GM03348 (cell line): ENCODE measurements around the gene PLK2.
A peak's percentile ranks its signal among the peaks of the same experiment; 100 is the strongest.

ENCODE experiments used
- DNase-seq: peaks from one replicate; pipeline ENCODE4 v3.0.0; 2012; ENCODE audit warnings: low spot score

PLK2 gene

DNA sequence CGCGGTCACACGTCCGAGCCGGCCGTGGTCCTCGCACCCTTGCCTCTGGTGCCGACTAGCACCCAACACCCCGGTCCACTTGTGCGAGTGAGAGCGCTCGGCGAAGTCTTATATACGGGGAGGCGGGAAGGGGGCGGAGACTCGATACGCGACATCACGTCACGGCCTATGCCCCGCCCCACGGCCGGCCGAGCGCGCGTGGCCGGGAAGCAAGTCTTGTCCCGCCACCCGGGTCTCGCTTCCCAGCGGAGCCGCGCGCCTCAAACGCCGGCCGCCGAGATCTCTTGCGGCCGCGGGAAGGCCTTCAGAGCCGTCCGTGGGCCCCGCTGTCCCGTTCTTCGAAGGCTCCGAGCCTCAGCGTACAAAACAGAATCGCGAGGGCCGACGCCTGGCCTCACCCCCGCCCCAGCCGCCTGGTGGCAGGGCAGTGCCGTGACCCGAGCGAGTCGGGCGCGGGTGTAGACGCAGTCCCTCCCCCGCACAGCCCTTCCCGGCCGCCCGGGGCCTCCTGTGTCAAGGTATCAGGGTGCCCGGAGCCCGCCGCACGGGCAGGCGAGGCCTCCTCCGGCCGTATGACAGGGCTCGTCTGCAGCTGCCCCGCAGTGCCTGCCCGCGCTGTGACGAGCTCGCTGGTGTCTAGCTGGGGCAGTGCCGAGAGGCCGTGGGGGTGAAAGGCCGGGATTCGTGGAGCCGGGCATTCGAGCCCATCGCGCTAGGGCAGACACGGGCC is at the start of gene PLK2:
Gene PLK2 (minus strand): TSS at position 85 of the 730 bp plus-strand sequence. CDS start 127 bp downstream, outside the sequence.
- DNase-seq, result peak; percentile 96

DNA sequence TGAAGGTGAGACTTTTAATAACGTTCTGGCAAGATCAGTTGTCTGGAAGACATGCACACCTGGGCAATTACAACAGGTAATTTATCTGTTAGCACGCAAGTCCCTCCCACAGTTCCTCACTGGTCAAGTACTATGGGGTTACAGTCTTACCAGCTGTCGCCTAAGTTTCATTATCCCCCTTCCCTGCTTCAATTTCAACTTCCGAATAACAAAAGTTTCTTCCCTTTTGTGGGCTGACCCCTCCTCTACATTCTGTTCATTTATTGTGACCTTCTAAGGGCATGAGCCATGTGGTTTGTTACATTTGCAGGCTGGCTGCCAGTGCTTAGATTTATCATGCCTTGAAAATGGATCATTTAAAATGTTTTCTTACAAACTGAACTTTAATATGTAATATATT is 47.8 kb upstream of the PLK2 start:
- no peak for DNase-seq

DNA sequence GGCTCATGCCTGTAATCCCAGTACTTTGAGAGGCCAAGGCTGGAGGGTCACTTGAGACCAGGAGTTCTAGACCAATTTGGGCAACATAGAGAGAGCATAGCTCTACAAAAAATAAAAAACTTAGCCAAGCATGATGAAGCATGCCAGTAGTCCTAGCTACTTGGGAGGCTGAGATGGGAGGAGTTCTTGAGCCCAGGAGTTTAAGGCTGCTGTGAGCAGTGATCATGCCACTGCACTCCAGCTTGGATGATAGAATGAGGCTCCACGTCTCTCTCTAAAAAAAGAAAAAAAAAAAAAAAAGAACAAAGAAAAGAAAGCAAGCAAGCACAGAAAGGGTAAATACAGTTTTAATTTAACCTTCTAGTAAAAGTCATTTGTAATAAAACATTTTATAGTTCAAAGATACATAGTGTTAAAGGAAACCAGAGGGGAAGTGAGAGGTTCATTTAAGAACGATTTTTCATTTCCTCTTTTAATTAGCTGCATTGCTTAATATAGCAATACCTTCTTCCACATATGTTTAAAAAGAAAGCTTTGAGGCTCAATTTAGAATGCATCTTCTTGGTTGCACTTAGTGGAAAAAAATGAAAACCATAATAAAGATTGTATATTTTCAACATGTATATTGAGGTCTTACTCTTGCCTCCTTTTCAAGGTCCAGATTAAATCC is 46.2 kb upstream of the PLK2 start:
- DNase-seq, result no peak

DNA sequence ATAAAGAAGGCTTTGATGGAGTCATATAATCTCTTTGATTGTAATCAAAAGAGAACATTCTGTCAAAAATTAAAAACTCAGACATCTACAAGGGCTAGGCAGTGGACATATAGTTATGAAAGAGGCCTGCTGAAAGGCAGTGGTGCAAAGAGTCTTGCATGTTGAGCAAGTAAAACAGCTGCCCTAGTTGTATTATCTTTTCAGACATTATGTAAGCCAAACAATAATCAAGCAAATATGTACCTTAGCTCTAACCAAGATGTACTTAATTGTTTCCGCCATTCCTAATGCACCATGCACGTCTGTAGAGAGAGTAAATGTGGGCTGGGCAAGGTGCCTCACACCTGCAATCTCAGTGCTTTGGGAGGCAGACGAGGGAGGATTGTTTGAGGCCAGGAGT is 45.6 kb upstream of the PLK2 start:
- DNase-seq, result no peak

DNA sequence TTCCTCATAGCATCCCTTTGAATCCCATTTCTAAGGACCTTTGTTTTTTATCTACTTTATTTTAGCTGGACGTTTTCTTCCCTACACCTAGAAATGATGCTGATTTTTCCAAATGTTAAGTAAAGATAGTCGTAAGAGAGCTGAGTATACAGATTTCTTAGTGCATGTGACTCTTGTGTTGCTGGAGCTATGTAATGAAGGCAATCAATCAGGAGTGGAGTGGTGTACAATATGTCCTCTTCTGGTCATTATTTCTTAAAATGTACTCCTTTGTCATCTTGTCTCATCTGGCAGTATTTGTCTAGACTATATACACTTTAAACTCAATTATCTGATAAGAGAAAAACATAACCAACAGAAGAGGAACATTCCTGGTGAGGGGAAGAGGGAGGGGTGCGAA is 44.9 kb upstream of the PLK2 start:
- no peak for DNase-seq

DNA sequence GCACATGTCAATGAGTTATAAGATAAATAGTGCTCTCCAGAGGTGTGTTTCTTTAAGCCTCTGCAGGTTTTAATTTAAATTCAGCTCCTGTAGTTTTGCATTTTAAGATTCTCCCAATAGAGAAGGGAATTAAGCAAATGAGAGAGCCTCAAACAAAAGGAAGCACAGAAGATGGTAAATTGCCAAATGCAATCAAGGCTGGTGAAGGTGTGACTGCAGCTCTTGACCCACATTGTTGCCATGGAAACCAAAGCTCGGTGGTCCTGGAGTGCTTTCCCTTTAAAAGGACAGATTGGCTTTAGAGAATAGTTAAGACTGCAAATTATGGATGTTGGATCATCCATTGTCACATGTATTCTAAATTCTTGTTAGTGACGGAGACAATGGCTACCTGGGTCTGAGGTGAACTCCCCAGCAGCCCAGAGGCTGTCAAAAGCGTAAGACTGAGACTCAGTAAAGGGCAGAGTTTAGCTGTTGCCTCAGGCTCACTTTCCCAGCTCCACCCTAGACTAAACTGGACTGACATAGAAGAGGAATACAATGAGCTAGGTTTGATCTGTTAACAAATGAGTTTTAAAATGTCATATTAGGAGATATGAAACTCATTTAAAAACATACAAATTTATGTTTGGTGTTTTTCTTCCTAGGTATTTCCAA is 43.6 kb upstream of the PLK2 start:
- DNase-seq, result no peak

DNA sequence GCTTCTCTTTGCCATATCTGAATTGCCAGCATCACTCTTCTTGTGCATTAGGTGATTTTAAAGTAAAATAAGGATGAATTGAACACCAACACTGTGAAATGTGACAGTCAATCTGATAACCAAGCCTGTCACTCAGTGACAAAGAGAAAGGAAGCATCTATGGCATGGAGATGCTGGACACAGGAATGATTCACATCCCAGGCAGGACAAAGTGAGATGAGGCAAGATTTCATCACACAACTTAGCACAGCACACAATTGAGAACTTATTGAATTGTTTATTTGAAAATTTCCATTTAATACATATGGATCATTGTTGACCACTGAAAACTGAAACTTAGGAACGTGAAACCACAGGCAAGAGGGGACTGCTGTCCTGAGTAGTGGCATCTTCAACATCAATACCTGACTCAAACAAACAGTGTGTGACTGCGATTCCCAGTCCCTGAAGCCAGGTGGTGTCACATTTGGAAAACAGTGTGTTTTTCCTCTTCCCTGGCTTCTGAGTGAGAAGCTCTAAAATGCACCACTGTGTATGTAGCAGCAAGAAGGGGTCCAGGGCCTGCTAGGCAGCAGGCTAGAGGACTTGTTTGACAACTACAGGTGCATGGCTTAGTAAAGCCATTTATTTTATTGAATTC is 42.0 kb upstream of the PLK2 start:
- DNase-seq, result no peak

DNA sequence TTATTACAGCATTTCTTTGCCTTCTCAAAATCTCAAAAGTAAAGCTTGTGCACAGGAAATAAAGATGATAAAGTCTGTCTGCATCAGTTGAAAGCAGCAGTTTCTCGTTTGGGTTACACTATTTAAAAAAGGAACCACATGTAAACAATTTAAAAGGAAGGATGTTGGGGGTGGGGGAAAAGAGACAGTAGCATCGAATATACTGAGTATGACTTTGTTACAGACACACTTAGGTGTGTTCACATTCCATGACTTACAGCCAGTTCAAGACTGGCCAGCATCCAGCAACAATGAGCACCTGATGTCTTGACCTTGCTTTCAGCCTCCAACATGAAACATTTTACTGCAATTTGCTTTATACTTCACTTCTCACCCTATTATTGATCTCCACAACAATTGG is 40.1 kb upstream of the PLK2 start:
- no peak for DNase-seq

DNA sequence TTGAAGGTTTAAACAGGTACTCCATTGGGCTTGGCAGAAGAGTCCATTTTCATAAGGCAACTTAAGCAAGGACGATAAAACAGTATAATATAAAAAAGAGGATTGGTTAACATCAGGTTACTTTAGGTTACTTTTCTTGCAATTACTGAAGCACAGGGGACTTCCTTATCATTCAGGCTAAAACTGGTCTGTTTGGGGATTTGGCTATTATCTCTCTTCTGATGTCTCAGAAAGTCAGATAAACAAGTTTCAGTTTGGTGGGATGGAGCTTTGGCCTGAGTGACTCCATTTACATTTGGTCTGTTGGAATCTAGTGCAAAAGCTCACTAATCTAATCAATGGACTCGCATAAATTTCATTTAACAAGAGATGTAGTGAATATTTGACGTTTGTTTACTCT is 39.3 kb upstream of the PLK2 start:
- no peak for DNase-seq

DNA sequence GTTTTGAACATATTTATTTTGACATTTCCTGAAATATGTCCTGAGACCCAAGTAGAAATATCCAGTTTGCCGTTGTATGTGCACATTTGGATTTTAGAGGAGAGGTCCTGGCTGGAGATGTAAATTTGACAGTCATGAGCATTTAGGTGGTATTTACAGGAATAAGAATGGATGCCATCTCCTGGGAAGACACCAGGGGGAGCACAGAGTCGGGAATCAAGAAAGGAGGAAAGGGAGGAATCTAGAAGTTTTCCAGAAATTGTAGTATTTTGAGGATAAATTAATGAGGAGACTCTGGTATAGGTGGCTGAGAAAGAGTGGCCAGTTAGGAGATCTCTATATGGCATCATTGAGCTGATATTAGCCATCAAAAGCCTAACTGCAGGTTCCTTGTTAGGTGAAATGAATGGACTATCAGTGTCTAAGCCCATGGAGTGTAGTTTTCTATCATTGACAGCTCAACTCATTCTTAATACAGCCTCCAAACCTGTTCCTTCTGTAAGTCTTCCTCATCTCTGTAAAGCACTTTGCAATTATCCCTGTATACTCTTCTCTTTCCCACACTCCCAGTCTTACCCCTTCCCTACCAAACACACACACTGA is 38.6 kb upstream of the PLK2 start:
- peak; percentile 56 for DNase-seq

DNA sequence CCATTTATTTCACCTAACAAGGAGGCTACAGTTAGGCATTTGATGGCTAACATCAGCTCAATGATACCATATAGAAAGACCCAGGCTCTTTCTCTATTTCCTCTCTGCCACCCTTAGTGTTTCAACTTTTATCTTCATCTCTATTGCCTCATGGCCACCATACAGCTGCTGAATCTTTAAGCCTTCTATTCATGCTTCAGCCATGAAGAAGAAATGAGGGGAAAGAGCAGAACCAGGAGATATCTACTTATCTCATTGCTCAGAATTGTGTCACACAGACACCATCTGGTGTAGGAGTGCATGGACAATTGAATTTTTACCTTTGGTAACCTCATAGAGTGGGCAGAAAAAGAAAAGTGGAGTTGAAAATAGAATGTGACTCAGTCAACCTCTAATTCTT is 38.0 kb upstream of the PLK2 start:
- DNase-seq, result no peak

DNA sequence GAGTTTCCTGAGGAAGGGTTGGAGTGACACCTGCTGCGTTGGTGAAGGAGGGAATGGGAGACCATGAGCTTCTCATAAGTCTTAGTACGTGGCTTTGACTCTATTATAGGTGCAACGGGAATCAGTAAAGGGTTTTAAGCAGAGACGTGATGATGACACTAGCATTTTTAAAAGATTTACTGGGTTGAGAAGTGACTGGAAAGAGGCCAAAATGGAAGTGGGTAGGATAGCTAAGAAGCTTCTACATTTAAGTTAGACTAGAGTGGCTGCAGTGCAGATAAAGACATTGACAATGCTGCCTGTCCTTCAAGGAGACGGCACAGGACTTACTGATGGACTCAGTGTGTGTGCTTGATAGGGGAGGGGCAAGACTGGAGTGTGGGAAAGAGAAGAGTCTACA is 37.5 kb upstream of the PLK2 start:
- DNase-seq, result no peak

DNA sequence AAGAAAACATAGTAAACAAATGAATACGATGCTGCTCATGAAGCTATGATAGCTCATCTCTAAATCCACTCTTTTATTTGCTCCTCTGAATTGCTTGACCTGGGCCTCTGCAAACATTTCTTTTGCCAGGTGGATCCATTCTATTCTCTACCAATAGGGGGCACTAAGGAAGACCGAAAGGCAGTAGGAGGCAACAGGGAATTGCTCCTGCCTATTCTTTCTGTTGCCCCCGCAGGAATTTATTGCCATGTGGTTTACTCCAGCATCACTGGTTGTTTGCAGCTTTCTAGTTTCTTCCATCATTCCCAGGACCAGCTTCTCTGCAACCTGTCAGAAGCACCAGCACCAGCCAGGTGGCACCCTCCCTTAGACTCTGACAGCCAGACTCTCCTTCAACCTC is 36.6 kb upstream of the PLK2 start:
- DNase-seq, result no peak

DNA sequence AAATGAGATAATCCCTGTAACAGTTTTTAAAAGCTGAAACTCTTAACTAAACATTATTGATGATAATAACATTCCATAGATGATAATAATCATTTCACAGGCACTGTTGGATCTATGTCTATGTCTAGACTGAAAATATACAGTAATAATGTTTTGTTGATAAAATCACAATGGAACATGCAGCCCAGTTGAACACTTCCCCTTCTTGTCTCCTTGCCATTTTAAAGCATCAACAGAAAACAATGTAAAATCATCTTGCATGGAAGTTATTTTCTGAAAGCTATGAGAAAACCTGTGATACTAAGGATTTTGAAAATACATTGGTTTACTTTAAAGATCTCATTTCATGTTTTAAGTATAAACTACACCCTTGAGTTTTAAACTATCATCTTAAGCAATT is 33.3 kb upstream of the PLK2 start:
- no peak for DNase-seq

DNA sequence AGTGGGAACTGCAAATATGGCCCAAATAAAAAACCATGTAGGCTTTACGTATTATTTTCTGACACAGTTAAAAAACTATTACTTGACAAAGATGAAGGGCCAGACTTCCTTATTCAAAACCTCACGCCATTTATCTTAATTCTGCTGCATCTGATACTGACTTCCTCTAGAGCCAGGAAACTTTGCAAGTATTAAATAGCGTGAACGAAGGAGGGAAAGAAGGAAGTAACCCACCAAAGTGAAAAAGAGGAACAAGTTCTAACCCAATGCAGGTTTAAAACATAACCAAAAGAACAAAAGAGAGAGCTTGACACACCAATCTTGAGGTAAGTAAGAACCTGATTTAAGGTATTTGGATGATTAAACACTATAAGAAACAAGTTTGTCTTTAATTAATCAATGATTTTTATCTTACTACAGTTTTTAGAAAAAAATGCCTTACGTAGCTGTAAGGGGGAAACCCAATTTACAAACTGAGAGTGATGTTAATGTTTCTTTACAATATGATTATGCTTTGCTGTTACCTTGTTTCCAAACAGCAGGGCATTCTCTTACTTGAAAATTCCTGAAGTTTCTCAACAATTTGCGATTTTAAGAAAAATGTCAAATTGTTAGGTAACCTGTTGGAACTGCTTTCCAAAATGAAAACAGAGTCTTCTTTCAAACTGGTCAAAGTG is 31.5 kb upstream of the PLK2 start, which contains the start of gene GAPT:
Gene GAPT (plus strand): TSS at position 220 of the 677 bp plus-strand sequence. CDS start 3,102 bp downstream, outside the sequence.
- no peak for DNase-seq

DNA sequence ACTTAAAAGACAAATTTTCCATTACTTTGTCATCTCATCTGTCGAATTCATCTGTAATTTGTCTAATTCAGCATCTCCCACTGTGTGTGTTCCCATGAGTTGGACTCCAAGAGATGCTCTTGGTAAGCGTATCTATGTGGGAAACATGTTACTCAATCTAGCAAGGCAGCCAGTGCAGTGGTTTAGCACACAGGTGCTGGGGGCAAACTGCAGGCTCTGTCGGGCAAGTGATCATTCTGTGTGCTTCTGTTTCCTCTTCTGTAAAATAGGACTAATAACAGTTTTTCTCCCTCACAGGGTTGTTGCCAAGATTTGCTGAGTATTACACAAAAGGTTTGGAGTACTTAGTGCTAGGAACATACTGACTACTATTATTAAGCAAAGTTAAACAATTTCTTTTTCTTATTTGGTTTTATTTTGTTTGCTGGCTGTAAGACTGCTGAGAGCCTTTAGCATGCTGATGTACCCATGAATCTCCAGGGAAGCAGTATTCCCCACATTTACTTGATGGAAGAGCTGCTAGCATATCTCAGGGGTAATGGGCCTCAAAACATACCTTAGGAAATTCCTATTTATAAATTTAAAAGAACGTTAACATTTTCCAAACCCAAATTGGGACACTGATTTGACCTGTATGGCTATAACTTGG is 30.6 kb upstream of the PLK2 start:
- DNase-seq, result no peak

DNA sequence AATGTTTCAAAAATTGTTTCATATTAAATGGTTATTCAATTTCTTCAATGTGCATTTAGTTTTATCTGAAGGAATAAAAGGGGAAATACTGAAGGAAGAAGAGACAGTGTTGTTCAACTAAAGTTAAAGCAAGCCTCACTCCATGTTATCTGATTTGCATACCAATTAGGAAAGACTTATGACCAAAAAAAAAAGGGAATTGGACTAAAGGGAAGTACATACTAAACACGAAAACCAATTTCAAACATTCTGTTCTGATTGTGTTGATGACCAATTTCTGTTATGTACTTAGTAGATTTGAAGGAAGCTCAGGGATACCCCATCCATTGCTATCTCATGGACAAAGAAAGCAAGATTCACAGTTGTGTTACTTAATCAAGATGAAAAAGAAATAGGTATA is 26.4 kb upstream of the PLK2 start:
- DNase-seq, result no peak

DNA sequence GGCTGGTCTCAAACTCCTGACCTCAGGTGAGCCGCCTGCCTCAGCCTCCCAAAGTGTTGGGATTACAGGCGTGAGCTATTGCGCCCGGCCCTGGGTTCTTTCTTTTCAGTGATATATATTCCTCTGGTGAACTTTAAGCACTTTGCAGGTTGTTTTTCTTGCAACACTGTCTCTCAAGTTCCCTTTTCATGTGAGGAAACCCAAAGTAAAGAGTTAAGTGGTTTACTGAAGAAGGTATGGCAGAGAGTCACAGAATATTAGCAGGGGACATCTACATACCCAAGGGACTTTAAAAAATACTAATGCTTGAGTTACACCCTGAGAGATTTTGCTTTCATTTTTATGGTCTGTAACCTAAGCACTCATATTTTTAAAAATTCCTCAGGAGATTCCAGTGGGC is 24.6 kb upstream of the PLK2 start:
- DNase-seq, result no peak

DNA sequence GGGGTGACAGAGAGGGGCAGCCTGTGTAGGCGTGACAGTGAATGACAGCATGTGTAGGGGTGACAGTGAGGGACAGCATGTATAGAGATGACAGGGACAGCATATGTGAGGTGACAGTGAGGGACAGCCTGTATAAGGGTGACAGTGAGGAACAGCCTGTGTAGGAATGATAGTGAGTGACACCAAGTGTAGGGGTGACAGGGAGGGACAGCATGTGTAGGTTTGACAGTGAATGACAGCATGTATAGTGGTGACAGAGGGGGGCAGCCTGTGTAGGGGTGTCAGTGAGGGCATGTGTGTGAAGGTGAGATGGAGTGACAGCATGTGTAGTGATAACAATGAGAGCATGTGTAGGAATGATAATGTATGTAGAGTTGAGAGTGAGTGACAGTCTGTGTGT is 22.6 kb upstream of the PLK2 start:
- DNase-seq, result no peak

DNA sequence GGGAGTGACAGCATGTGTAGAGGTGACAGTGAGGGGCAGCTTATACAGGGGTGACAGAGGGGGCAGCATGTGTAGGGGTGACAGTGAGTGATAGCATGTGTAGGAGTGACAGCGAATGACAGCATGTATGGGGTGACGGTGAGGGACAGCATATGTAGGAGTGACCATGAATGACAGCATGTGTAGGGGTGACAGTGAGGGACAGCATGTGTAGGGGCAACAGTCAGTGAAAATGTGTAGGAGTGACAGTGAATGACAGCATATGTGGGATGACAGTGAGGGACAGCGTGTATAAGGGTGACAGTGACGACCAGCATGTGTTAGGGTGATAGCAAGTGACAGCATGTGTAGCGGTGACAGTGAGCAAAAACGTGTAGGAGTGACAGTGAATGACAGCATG is 21.9 kb upstream of the PLK2 start:
- DNase-seq, result no peak

DNA sequence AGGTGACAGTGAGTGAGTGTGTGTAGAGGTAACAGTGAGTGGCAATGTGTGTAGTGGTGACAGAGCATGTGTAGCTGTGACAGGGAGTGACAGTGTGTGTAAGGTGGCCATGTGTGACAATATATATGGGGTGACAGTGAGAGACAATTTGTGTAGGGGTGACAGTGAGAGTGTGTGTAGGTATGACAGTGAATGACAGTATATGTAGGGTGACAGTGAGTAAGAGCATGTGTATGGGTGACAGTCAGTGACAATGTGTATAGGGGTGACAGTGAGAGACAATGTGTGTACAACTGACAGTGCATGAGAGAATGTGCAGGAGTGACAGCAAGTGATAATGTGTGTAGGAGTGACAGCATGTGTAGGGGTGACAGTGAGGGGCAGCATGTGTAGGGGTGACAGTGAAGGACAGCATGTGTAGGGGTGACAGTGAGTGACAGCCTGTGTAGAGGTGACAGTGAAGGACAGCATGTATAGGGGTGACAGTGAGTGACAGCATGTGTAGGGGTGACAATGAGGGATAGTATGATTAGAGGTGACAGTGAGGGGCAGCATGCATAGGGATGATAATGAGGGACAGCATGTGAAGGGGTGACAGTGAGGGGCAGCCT is 21.3 kb upstream of the PLK2 start:
- no peak for DNase-seq
